ENCODE measurements around the gene MTRR.

MTRR gene

GRCh38 chr5:7857926-7858632 lies 10.9 kb upstream of the MTRR start:
- DNase-seq = no peak

GRCh38 chr5:7866196-7866595 lies 2.8 kb upstream of the MTRR start:
- DNase-seq = no peak

- DNase-seq = no peak
Measured at GRCh38 chr5:7867260-7867659, 1.7 kb upstream of the MTRR start.

GRCh38 chr5:7868427-7868772 lies 548 bp upstream of the MTRR start:
- no peak for DNase-seq

GRCh38 chr5:7869474-7870136 lies 657 bp downstream of the MTRR start:
- no peak for DNase-seq

GRCh38 chr5:7871653-7872052 lies 2.7 kb downstream of the MTRR start:
- no peak for DNase-seq

- no peak for DNase-seq
Measured at GRCh38 chr5:7872517-7873130, 3.7 kb downstream of the MTRR start.

GRCh38 chr5:7873216-7873615 lies 4.3 kb downstream of the MTRR start:
- DNase-seq = no peak

- DNase-seq = no peak
Measured at GRCh38 chr5:7874639-7875038, 5.7 kb downstream of the MTRR start.

GRCh38 chr5:7875151-7875550 lies 6.2 kb downstream of the MTRR start:
- DNase-seq = no peak

- DNase-seq = no peak
Measured at GRCh38 chr5:7876867-7877266, 7.9 kb downstream of the MTRR start.

GRCh38 chr5:7877851-7878250 lies 8.9 kb downstream of the MTRR start:
- DNase-seq = no peak

- no peak for DNase-seq
Measured at GRCh38 chr5:7878381-7878873, 9.5 kb downstream of the MTRR start.

GRCh38 chr5:7881091-7881490 lies 12.1 kb downstream of the MTRR start:
- no peak for DNase-seq

- no peak for DNase-seq
Measured at GRCh38 chr5:7881816-7882215, 12.9 kb downstream of the MTRR start.

- DNase-seq = no peak
Measured at GRCh38 chr5:7882926-7883325, 14.0 kb downstream of the MTRR start.

GRCh38 chr5:7884491-7885267 lies 15.7 kb downstream of the MTRR start:
- no peak for DNase-seq

GRCh38 chr5:7886849-7887475 lies 18.0 kb downstream of the MTRR start:
- no peak for DNase-seq

GRCh38 chr5:7888901-7889300 lies 20.0 kb downstream of the MTRR start:
- no peak for DNase-seq

- DNase-seq = no peak
Measured at GRCh38 chr5:7894439-7894838, 25.5 kb downstream of the MTRR start.

GRCh38 chr5:7894860-7895259 lies 25.9 kb downstream of the MTRR start:
- no peak for DNase-seq

GRCh38 chr5:7897014-7897600 lies 28.2 kb downstream of the MTRR start:
- DNase-seq = no peak

GRCh38 chr5:7902201-7902600 lies 33.3 kb downstream of the MTRR start:
- DNase-seq = no peak

All from activated CD4-positive, alpha-beta T cell treated with anti-CD3 and anti-CD28 coated beads for 1 hour (primary cell).